Measurements from ENCODE around the gene HECTD2. TPM values are rescaled to one million over a fixed set of nuclear protein-coding genes. Genes with fewer than 3 reads are reported as not detected.

The HECTD2 gene
- total and polyA plus RNA-seq, 2 of the 8 experiments (the other 6 are each of a cell fraction or from before 2014, with no cell fraction given) = 5.7 to 11.9 TPM

- Histone ChIP-seq H3K79me1 (ENCODE audit: low read depth, low read length) (no peaks in the 10 kb centered on the region), H3K4me2 (ENCODE audit: insufficient read depth in 1 of 2, low read depth in 2 of 2, low read length in 2 of 2) (no peak overlapping the region), H2BK120ac (replicated peaks; ENCODE audit: low read depth, low read length) (no peak overlapping the region), H2BK20ac (ENCODE audit: low read length) (no peak overlapping the region), H2AK5ac (ENCODE audit: low read depth, low read length) (no peak overlapping the region), H3K4ac (replicated peaks; ENCODE audit: insufficient read length, low read depth, low read length) (no peak overlapping the region), H2BK12ac (ENCODE audit: low read depth, low read length) (no peak overlapping the region), H3K36me3 (ENCODE audit: control insufficient read depth in 2 of 4, insufficient read depth in 4 of 4, low read length in 3 of 4) (no peaks in the 10 kb centered on the region), H3K27ac (ENCODE audit: low read depth, low read length) (no peak overlapping the region), H3K56ac (replicated peaks; ENCODE audit: insufficient read length, low read depth, low read length) (no peak overlapping the region), H3K27me3 (replicated peaks in 1 of 4; ENCODE audit: control insufficient read depth in 3 of 4, extremely low read depth in 1 of 4, insufficient read depth in 3 of 4, low read length in 3 of 4) (no peaks in the 10 kb centered on the region), H2AFZ (ENCODE audit: low read length) (no peak overlapping the region), H4K8ac (ENCODE audit: extremely low read depth, insufficient read depth, low read length) (no peak overlapping the region), H3K18ac (ENCODE audit: extremely low read depth, low read length) (no peak overlapping the region), H4K91ac (replicated peaks; ENCODE audit: insufficient read length, low read length) (no peak overlapping the region), H3K23me2 (ENCODE audit: low read depth, low read length) (no peaks in the 10 kb centered on the region), H4K20me1 (replicated peaks in 1 of 2; ENCODE audit: control insufficient read depth in 1 of 2, insufficient read depth in 2 of 2, low read length in 2 of 2) (no peaks in the 10 kb centered on the region), H2BK5ac (ENCODE audit: low read depth, low read length) (no peak overlapping the region), H3K79me2 (ENCODE audit: control insufficient read depth in 1 of 2, insufficient read depth in 2 of 2, low read length in 2 of 2) (no peaks in the 10 kb centered on the region), H3K4me1 (replicated peaks in 1 of 4; ENCODE audit: control insufficient read depth in 3 of 4, insufficient read depth in 4 of 4, low read length in 3 of 4) (no peaks in the 10 kb centered on the region), H4K5ac (ENCODE audit: insufficient read length, low read depth, low read length) (no peak overlapping the region), H2BK15ac (ENCODE audit: low read length) (no peak overlapping the region), H3K14ac (ENCODE audit: insufficient read length) (no peak overlapping the region), H3K23ac (ENCODE audit: insufficient read length) (no peak overlapping the region), H3K9ac (replicated peaks in 1 of 4; ENCODE audit: extremely low read depth in 1 of 4, low read depth in 3 of 4, low read length in 3 of 4) (no peak overlapping the region), H3K4me3 (ENCODE audit: extremely low read depth in 1 of 4, insufficient read depth in 2 of 4, low read depth in 3 of 4, low read length in 4 of 4) (no peak overlapping the region), H3K9me3 (ENCODE audit: insufficient read depth in 2 of 2, low read depth in 1 of 2, low read length in 1 of 2) (no peaks in the 10 kb centered on the region)
- no peak for TF ChIP-seq PHF8 (conservative IDR thresholded peaks at IDR 0.05; ENCODE audit: low read depth, low read length)
- no peak for TF ChIP-seq KDM1A (IDR thresholded peaks at IDR 0.05; ENCODE audit: borderline replicate concordance, low read length)
- TF ChIP-seq TBP (IDR thresholded peaks at IDR 0.05; ENCODE audit: low read depth, low read length) = no peak
- no peak for TF ChIP-seq KDM4A (IDR thresholded peaks at IDR 0.05; ENCODE audit: low read depth, low read length, severe bottlenecking)
- TF ChIP-seq CTBP2 (IDR thresholded peaks at IDR 0.05; ENCODE audit: borderline replicate concordance, insufficient read depth, insufficient read length, low read length) = no peak
- TF ChIP-seq MAX (IDR thresholded peaks at IDR 0.05) = no peak
- TF ChIP-seq EZH2 (IDR thresholded peaks at IDR 0.05; ENCODE audit: low read depth, low read length, severe bottlenecking) = no peak
- TF ChIP-seq TEAD4 (IDR thresholded peaks at IDR 0.05; ENCODE audit: low read depth, low read length) = no peak
- no peak for TF ChIP-seq SUZ12 (IDR thresholded peaks at IDR 0.05; ENCODE audit: low read length)
- TF ChIP-seq USF2 (IDR thresholded peaks at IDR 0.05; ENCODE audit: low read length) = no peak
- FAIRE-seq = no peak
- ChIA-PET CTCF (ENCODE audit: partially characterized antibody) (interaction anchor here (1.0 to 1.8 kb wide), 4 partner anchors 13 to 217 kb away, joined by 3 to 5 read pairs (median 4); no protein-coding TSS in a partner anchor), POLR2A (ENCODE audit: partially characterized antibody) (no interaction called here)
- 86% methylated on average over 1 of the region's 1 CpG; no CpG with 5 or more reads in 1 of the 2 experiments for WGBS, 2 experiments (ENCODE audit: extremely low coverage in 1 of 2, insufficient coverage in 1 of 2, insufficient read length in 1 of 2, insufficient replicate concordance in 2 of 2, low coverage in 1 of 2, low lambda C conversion rate in 2 of 2, missing lambda C conversion rate in 1 of 2)
- no peak for DNase-seq (ENCODE audit: low read depth in 1 of 2, low spot score in 2 of 2)
These were observed 104.6 kb downstream of the HECTD2 start for GRCh38 chr10:91514787-91515186.

Data from H1 (cell line).